Glomerular visceral epithelial cell (primary cell): ENCODE results near the gene SRGAP2C.
"Not testable (repeated sequence)": the region's sequence is repeated elsewhere in the genome, so short reads cannot be mapped to it uniquely, and the experiment has no call there.

ENCODE experiments used
- DNase-seq: peaks from one replicate; pipeline ENCODE4 v3.0.0-alpha.2; 2016; ENCODE audit errors: extremely low spot score

SRGAP2C gene

DNA sequence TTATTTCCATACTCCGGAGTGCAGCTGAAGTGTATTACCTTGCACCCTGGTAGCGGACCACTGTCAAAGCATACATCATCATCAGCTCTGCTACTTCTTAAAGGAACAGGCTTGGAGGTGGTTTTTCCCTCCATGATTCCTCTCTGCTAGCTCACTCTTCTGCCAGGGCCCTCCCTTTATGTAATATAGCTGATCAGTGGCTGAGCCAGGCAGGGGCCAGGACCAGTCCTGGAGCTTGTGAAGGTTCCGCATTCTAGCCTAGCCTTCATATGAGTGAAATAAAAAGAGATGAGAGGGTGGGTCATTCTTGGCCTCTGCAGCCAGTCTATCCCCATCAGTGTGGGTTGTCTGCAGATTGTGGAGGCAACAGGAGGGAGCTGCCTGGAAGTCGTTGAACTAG, 200.0 kb downstream of the SRGAP2C start:
- not testable (repeated sequence) for DNase-seq

DNA sequence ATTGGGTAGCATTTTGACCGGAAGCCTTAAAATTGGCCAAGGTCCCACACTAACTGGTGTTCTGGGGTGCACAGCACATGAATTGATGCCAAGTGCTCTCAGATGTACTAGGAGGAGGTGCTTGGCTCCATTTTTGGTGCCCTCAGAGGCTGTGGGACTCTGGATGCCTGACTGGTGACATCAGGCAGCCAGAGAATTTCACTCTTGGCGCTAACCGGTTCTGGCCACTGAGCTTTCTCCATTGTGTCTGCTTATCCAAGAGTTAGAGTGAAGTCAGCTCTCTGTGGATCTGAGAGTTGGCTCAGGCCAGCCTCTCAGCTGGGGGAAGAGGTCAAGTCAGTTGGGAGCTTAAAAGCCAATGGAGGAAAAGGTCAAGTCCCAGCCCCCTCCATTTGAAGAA, 200.4 kb downstream of the SRGAP2C start:
- DNase-seq: not testable (repeated sequence)

DNA sequence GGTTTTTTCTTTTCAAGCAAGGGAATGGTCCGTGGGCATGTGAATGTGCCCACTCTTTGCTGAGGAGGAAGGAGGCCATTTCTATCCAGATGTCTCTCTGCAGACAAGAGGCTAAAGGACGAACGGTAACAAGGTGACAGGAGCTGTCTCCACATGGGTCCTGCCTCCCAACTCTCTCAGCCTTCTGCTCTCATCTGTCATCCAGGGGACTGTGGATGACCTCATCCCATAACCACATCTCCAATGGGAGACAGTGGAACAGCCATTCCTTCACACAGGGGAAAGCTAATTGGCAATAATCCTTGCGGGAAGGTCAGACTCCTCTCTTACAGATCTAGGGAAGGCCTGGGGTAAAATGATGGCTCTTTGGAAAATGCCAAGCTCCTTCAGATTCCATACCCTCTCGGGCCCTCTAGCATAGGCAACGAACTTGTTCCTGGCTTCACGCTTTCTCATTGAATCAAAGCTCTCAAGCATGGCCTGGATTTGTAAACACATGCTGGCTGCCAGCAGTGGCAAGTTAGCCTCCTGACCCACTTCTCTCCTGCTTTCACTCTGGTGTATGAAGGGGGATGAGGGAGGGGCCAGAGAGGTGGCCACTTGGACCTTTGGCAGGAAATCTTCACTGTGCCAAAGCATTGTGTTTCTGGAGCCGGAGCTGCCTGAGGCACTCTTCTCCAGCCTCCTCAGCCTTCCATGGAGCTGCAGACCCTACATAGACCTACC, 201.0 kb downstream of the SRGAP2C start:
- not testable (repeated sequence) for DNase-seq

DNA sequence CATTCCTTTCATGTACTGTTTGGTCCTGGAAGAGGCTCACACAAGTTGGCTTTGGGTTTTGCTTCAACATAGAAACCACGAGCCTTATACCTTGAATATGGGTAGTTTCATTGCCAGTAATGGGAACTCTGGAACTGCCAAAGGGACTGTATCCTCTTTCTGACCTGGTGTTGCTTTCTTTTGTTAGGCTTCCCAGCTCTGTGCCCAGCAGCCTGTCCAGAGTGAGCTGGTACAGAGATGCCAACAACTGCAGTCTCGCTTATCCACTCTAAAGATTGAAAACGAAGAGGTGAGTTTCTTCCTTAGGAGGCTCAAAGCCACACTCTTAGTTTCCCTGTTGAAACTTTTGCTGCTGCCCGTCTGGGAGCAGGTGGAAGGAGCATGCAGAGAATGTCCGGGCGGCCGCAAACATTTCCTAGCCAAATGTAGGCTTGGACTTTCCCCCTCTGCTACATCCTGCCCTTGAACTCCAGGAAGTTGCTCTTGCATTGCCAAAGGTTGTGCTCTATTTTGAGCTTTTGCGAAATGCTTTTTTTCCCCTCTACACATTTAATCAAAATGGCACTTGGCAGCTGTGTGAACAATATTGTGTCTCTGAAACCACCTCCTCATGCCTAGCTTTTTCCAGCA, 201.7 kb downstream of the SRGAP2C start:
- DNase-seq: not testable (repeated sequence)

GRCh38 chr1:121389895-121390560, 205.3 kb downstream of the SRGAP2C start:
- not testable (repeated sequence) for DNase-seq

DNA sequence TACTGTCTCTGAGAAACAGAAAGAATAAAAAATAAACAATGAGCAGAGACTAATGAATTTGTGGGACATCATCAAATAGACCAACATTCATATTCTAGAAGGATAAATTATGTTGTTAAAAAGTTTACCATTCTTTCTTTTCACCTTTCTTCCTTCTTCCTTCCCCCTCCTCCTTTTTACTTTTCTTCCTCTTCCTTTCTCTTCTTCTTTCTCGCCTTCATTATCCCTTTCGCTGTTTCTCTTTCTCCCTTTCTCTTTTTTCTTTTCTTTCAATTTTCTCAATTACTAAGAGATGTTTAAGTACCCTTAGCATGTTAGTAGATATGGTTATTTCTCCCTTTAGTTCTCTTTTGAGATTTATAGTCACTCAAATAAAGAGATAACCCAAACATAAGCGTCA, 207.4 kb downstream of the SRGAP2C start:
- not testable (repeated sequence) for DNase-seq

- DNase-seq: peak; percentile 18
These were observed 211.0 kb downstream of the SRGAP2C start for GRCh38 chr1:121395718-121396201.

- peak; percentile 20 for DNase-seq
These were observed 211.7 kb downstream of the SRGAP2C start for GRCh38 chr1:121396335-121397081.

GRCh38 chr1:121397101-121397500, 212.3 kb downstream of the SRGAP2C start:
- DNase-seq: not testable (repeated sequence)

DNA sequence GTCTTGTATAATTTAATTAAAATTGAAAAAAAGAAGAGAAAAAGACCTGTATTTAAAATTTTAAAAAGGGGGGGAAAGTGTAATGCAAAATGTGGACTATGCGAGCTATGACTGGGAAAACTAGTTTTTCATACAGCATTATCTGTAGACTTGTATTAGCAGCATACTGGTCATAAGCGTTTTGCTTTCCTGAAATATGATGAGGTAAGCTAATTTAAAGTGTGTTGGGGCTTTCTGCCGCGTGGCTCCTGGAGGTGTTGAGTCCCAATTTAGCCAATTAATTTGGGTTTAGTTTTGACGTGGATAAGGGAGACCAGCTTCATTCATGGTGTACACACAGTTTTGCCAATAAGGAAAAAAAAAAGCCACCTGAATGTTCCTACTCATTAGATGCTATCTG, 214.4 kb downstream of the SRGAP2C start:
- not testable (repeated sequence) for DNase-seq

DNA sequence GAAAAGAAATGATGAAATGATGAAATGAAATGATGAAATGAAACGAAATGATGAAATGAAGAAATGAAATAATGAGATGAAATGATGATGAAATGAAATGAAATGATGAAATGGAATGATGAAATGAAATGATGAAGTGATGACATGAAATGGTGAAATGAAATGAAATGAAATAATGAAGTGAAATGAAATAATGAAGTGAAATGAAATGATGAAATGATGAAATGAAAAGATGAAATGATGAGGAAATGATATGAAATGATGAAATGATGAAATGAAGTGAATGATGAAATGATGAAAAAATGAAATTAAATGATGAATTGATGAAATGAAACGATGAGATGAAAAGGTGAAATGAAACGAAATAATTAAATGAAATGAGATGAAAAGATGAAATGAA, 215.3 kb downstream of the SRGAP2C start:
- DNase-seq: not testable (repeated sequence)

GRCh38 chr1:121400541-121401310, 216.0 kb downstream of the SRGAP2C start:
- DNase-seq: not testable (repeated sequence)

- DNase-seq: not testable (repeated sequence)
These were observed 216.7 kb downstream of the SRGAP2C start for GRCh38 chr1:121401375-121401955.

- not testable (repeated sequence) for DNase-seq
These were observed 218.5 kb downstream of the SRGAP2C start for GRCh38 chr1:121403254-121403653.

DNA sequence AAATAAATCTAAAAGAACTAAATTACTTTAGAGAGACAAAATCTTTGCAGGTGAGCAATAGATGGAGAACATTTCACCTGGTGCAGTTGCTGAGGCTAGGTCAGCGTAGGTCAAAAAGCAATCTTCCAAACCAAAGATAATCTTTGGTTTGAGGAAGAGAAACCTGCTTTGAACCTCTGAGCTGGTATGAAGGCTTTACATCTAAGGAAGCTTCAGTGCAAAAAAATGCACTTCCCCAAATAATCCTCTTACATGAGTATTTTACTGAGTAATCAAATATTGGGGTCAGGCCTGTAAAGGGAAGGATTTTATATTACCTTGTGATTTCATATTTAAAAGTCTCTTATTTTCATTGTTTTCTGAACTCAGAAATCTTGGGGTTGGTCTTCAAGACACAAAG, 223.6 kb downstream of the SRGAP2C start:
- no peak for DNase-seq

DNA sequence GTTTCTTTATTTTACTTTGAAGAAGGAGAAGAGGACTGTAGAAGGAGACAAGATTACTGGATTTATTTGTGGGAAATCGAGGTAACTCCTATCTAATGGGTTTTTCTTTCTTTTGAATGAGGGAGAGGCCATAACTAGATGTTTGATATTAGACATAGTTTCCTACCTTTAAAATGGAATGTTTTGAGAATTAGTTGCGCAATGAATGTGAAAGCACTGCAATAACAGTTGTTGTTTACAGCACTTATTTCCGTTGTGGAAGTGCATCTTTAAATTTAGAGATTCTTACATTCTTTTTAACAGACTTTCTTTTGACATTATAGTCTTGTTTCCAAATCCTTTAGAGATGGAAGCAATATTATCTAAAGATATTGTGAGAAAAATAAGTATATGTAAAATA, 229.0 kb downstream of the SRGAP2C start:
- no peak for DNase-seq

- peak; percentile 7 for DNase-seq
These were observed 230.1 kb downstream of the SRGAP2C start for GRCh38 chr1:121414905-121415304.

DNA sequence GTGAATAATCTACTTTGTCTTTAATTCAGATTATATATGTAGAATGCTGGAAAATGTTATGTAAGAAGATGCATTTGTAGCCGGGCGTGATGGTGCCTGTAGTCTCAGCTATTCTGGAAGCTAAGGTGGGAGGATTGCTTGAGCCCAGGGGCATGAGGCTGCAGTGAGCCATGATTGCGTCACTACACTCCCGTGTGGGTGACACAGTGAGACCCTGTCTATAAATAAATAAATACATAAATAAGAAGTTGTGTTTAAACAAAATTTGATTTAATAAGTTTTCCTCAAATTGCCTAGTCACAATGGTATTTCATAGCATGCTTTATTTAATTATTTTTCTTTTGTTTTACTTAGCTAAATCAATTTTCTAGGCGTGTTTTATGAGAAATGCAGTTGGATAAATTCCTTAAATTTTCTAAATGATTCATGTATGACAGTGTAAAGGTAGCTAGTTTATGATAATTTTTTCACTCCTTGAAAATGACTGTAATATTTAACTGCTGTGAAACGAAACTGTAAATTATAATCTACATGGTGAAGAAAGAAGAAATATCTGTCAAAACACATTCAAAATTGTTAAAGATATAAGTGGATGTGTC, 232.6 kb downstream of the SRGAP2C start:
- DNase-seq: peak; percentile 24

- DNase-seq: no peak
These were observed 233.7 kb downstream of the SRGAP2C start for GRCh38 chr1:121418369-121419049.
